ENCODE results near the gene KLHL11. TPM values are rescaled to one million over a fixed set of nuclear protein-coding genes. Genes with fewer than 3 reads are reported as not detected.

KLHL11 gene
- total RNA-seq, 4 donors from 2014 or later, result 16.2 to 18.8 (median 18.0) TPM

GRCh38 chr17:41901646-41902045, 36.4 kb upstream of the KLHL11 start:
- ATAC-seq (ENCODE audit: low FRiP score), result no peak
- no peak for TF ChIP-seq CTCF (IDR thresholded peaks at IDR 0.05)

GRCh38 chr17:41896726-41897125, 31.5 kb upstream of the KLHL11 start:
- DNase-seq (ENCODE audit: low spot score) (no peak), ATAC-seq (ENCODE audit: low FRiP score) (no peak)
- no peak for TF ChIP-seq CTCF (IDR thresholded peaks at IDR 0.05)

More at GRCh38 chr17:41901646-41902045, 36.4 kb upstream of the KLHL11 start:
- no peak for DNase-seq (ENCODE audit: low spot score)

GRCh38 chr17:41895617-41896016, 30.4 kb upstream of the KLHL11 start:
- peak; percentile 35 for ATAC-seq (ENCODE audit: low FRiP score)
- no peak for TF ChIP-seq CTCF (IDR thresholded peaks at IDR 0.05)
- no peak for DNase-seq (ENCODE audit: low spot score)

- DNase-seq (ENCODE audit: low spot score), result no peak
- peak; percentile 53 for ATAC-seq (ENCODE audit: low FRiP score)
- TF ChIP-seq CTCF (IDR thresholded peaks at IDR 0.05), result no peak
Observed at GRCh38 chr17:41894791-41895331, 29.6 kb upstream of the KLHL11 start.

GRCh38 chr17:41893384-41893783, 28.2 kb upstream of the KLHL11 start:
- DNase-seq (ENCODE audit: low spot score), result no peak
- no peak for TF ChIP-seq CTCF (IDR thresholded peaks at IDR 0.05)
- no peak for ATAC-seq (ENCODE audit: low FRiP score)

- no peak for DNase-seq (ENCODE audit: low spot score)
- ATAC-seq (ENCODE audit: low FRiP score), result no peak
- TF ChIP-seq CTCF (IDR thresholded peaks at IDR 0.05), result no peak
Observed at GRCh38 chr17:41892021-41892376, 26.8 kb upstream of the KLHL11 start.

- no peak for TF ChIP-seq CTCF (IDR thresholded peaks at IDR 0.05)
- ATAC-seq (ENCODE audit: low FRiP score) (no peak), DNase-seq (ENCODE audit: low spot score) (no peak)
Observed at GRCh38 chr17:41891135-41892020, 26.2 kb upstream of the KLHL11 start.
